NCI-H2107 treated with DMSO at 0.1 percent for 48 hours (cell line): ENCODE results near the gene DNAJB7.
"Not testable (repeated sequence)": the region's sequence is repeated elsewhere in the genome, so short reads cannot be mapped to it uniquely, and the experiment has no call there.

Source experiments
- DNase-seq: peaks from one replicate; lab custom pipeline; 2025; ENCODE audit not compliant: unreplicated experiment; lab: John Stamatoyannopoulos, UW

The DNAJB7 gene

GRCh38 chr22:40862013-40862412 lies at the start of gene DNAJB7:
Gene DNAJB7 (minus strand): TSS chr22:40862113. CDS start chr22:40861994, 119 bp downstream.
- DNase-seq, result no peak

- no peak for DNase-seq
Measured at GRCh38 chr22:40908895-40909294, 47.0 kb upstream of the DNAJB7 start.

GRCh38 chr22:40904101-40904500 lies 42.2 kb upstream of the DNAJB7 start:
- no peak for DNase-seq

GRCh38 chr22:40898850-40899357 lies 37.0 kb upstream of the DNAJB7 start:
- DNase-seq, result peak; percentile 27

- DNase-seq, result no peak
Measured at GRCh38 chr22:40894417-40894816, 32.5 kb upstream of the DNAJB7 start.

- no peak for DNase-seq
Measured at GRCh38 chr22:40890881-40891280, 29.0 kb upstream of the DNAJB7 start.

GRCh38 chr22:40889116-40889515 lies 27.2 kb upstream of the DNAJB7 start:
- no peak for DNase-seq

GRCh38 chr22:40878922-40879321 lies 17.0 kb upstream of the DNAJB7 start:
- no peak for DNase-seq

- no peak for DNase-seq
Measured at GRCh38 chr22:40877488-40877887, 15.6 kb upstream of the DNAJB7 start.

GRCh38 chr22:40876907-40877306 lies 15.0 kb upstream of the DNAJB7 start:
- DNase-seq, result no peak

- no peak for DNase-seq
Measured at GRCh38 chr22:40875111-40875510, 13.2 kb upstream of the DNAJB7 start.

GRCh38 chr22:40874016-40874415 lies 12.1 kb upstream of the DNAJB7 start:
- no peak for DNase-seq

GRCh38 chr22:40868379-40868778 lies 6.5 kb upstream of the DNAJB7 start:
- DNase-seq, result not testable (repeated sequence)

GRCh38 chr22:40867109-40867508 lies 5.2 kb upstream of the DNAJB7 start:
- DNase-seq, result no peak

- no peak for DNase-seq
Measured at GRCh38 chr22:40862537-40862936, 624 bp upstream of the DNAJB7 start.

GRCh38 chr22:40857309-40857855 lies 4.5 kb downstream of the DNAJB7 start:
- DNase-seq, result no peak

GRCh38 chr22:40856513-40857308 lies 5.2 kb downstream of the DNAJB7 start, which contains the start of the genes ST13 and XPNPEP3:
Gene ST13 (minus strand): TSS chr22:40856639. CDS start chr22:40856540, 99 bp downstream.
Gene XPNPEP3 (plus strand): TSS chr22:40857148. CDS start chr22:40857182, 34 bp downstream.
- peak; percentile 74 for DNase-seq

GRCh38 chr22:40855979-40856512 lies 5.9 kb downstream of the DNAJB7 start:
- DNase-seq, result no peak

- no peak for DNase-seq
Measured at GRCh38 chr22:40855071-40855978, 6.6 kb downstream of the DNAJB7 start.

- no peak for DNase-seq
Measured at GRCh38 chr22:40853961-40854360, 8.0 kb downstream of the DNAJB7 start.

- DNase-seq, result no peak
Measured at GRCh38 chr22:40853333-40853732, 8.6 kb downstream of the DNAJB7 start.
